Right lobe of liver (tissue), 6 donors: Measurements from ENCODE around the gene KRT32. TPM values are rescaled to one million over a fixed set of nuclear protein-coding genes. Genes with fewer than 3 reads are reported as not detected.

ENCODE experiments used
- ATAC-seq, 4 donors: fragments of 200-7000 bp; cut with Tn5 transposase; one replicate each; pipeline ENCODE4 v1.9.1; 2020; ENCODE audit warnings: mild to moderate bottlenecking in 4 of 4, moderate library complexity in 4 of 4
- DNase-seq, 3 donors: peaks; one replicate each; pipeline ENCODE4 v3.0.0-alpha.2; 2020
- H3K27ac ChIP-seq, 3 donors: fragments of 200-600 bp; one replicate each; pipeline ENCODE4 v1.8.0; 2022
- H3K27me3 ChIP-seq, 2 donors: fragments of 200-600 bp; one replicate each; pipeline ENCODE4 v1.8.0; 2022
- H3K36me3 ChIP-seq, 4 donors: fragments of 200-600 bp; sonication (generic) in 1 of 4; one replicate each; pipeline versions ENCODE4 v1.5.1 to v1.8.0; 2017 to 2022; ENCODE audit warnings: control low read depth in 1 of 4
- H3K4me1 ChIP-seq, 4 donors: fragments of 200-600 bp; sonication (generic) in 1 of 4; one replicate each; pipeline versions ENCODE4 v1.5.1 to v1.8.0; 2017 to 2022; ENCODE audit warnings: control low read depth in 1 of 4
- H3K4me3 ChIP-seq, 3 donors: fragments of 200-600 bp; one replicate each; pipeline ENCODE4 v1.8.0; 2022
- H3K9me3 ChIP-seq, 4 donors: fragments of 200-600 bp; sonication (generic) in 1 of 4; one replicate each; pipeline versions ENCODE4 v1.5.1 to v1.8.0; 2017 to 2022; ENCODE audit warnings: control low read depth in 1 of 4
- POLR2A ChIP-seq: fragments of 450-650 bp; IDR thresholded peaks from one replicate; pipeline ENCODE4 v1.6.1; 2017; ENCODE audit warnings: antibody characterized with exemption, mild to moderate bottlenecking
- WGBS: methylation state at CpG from one replicate; pipeline ENCODE4 v1.1.6; 2018; ENCODE audit warnings: low coverage, low lambda C conversion rate; ENCODE audit not compliant: insufficient coverage; ENCODE audit errors: missing lambda C conversion rate; 5-methylcytosine and 5-hydroxymethylcytosine counted together
- intact Hi-C, 2 donors: fragments of 100-400 bp; cut with DNase I; formaldehyde crosslinking; loops; one replicate each; pipeline versions ENCODE4 v1.11.2 to v1.14.1; 2022
- total RNA-seq, 6 experiments: library from RNA; depleted of rRNA in 2 of 6; stranded (reverse); fragments of >200 nt in 2 of 6; fragmentation: NEBNext Ultra II Directional in 3 of 6; extraction: Animal tissue kit (Norgen Biotek cat#: 25700) in 3 of 6; gene quantifications; one replicate each; pipeline versions ENCODE4 v1.1.0 to v1.2.4, GENCODE V29; 2016 to 2023
- TF ChIP-seq, protein P1 (sequence below), 4 donors: fragments of 200-600 bp in 3 of 4; fragments of 450-650 bp in 1 of 4; IDR thresholded peaks; one replicate each; pipeline versions ENCODE4 v1.5.1 to v1.8.0; 2016 to 2022; ENCODE audit warnings: antibody characterized with exemption in 4 of 4, mild to moderate bottlenecking in 2 of 4
- donor health status: DM: no; HTN: yes; CAD: no.
- donor health status: DM: no; HTN: no; CAD: no.
- donor health status: DM: no; HTN: no; CAD: no.
- donor health status: DM: no; HTN: yes; CAD: no.
- donor health status: DM: no; HTN: yes; CAD: no.

KRT32 gene
- total RNA-seq, 6 experiments from 2014 or later: not detected

DNA sequence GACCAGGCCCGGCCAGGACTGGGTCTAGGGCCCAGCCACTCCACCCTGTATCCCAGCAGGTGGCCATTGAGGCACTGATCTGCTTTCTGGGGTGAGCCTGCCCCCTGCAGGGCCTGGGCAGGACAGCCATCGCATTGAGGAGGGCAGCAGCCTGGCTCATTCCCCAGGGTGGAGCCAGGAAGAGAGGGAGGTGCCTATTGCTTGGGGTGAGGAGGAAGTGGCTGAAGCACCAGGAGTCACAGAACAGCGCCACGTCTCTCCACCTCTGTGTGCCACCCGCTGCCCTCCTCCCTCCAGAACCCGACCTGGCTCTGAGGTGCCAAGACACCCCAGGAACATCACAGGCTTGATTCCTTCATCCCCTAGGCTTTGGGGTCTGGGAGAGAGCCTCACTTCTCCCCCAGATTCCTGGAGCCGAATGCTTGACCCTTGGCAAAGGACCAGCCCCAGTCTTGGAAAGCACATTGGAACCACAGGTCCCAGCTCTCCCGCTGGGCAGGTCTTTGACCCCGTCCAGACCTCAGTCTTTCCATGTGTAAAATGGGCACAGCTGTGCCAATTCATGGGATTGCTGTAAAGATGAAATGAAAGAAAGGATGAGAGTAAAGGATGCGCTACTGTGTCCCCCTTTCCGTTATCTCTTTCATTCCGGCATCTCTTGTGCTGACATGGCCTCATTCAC is 29.8 kb upstream of the KRT32 start:
- TF ChIP-seq POLR2A: no peak
- TF ChIP-seq, protein P1, sequence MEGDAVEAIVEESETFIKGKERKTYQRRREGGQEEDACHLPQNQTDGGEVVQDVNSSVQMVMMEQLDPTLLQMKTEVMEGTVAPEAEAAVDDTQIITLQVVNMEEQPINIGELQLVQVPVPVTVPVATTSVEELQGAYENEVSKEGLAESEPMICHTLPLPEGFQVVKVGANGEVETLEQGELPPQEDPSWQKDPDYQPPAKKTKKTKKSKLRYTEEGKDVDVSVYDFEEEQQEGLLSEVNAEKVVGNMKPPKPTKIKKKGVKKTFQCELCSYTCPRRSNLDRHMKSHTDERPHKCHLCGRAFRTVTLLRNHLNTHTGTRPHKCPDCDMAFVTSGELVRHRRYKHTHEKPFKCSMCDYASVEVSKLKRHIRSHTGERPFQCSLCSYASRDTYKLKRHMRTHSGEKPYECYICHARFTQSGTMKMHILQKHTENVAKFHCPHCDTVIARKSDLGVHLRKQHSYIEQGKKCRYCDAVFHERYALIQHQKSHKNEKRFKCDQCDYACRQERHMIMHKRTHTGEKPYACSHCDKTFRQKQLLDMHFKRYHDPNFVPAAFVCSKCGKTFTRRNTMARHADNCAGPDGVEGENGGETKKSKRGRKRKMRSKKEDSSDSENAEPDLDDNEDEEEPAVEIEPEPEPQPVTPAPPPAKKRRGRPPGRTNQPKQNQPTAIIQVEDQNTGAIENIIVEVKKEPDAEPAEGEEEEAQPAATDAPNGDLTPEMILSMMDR (IDR thresholded peaks at IDR 0.05): peak; percentile 34 to 57 (median 38)
- H3K4me3 ChIP-seq: no peak overlapping the region
- intact Hi-C loops: no loop called here
- no peak overlapping the region for H3K27ac ChIP-seq
- H3K4me1 ChIP-seq: no peaks in the 10 kb centered on the region
- no peaks in the 10 kb centered on the region for H3K36me3 ChIP-seq
- 38% methylated on average over 4 of the region's 12 CpGs for WGBS
- no peaks in the 10 kb centered on the region for H3K27me3 ChIP-seq
- ATAC-seq (peak; percentile 71 to 84 (median 76)), DNase-seq (peak; percentile 67 to 79 (median 69))
- no peaks in the 10 kb centered on the region for H3K9me3 ChIP-seq

DNA sequence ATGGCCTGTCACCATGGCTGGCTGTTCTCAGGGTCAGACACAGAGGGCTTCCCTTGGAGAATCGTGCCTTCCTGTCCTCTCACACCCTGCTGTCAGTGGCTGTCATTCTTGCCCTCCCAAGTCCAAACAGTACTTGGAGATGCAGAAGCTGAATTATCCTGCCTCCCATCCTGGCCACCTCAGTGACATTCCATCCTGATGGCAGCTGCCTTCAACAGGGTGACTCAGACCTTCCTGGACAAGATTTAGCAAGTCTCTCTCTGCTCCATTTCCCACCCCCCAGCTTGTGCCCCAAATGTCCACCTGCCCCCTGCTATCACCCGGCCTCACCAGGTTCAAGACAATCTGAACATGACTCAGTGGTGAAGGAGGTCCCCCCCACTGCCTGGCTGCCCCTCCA is 27.3 kb upstream of the KRT32 start:
- no peaks in the 10 kb centered on the region for H3K4me1 ChIP-seq
- H3K9me3 ChIP-seq: no peaks in the 10 kb centered on the region
- TF ChIP-seq, protein P1 (IDR thresholded peaks at IDR 0.05): no peak
- no peak for TF ChIP-seq POLR2A
- DNase-seq (peak in 1 of 3 donors; percentile 16), ATAC-seq (no peak)
- H3K27me3 ChIP-seq: no peaks in the 10 kb centered on the region
- H3K27ac ChIP-seq: no peak overlapping the region
- intact Hi-C loops: no loop called here
- no peak overlapping the region for H3K4me3 ChIP-seq
- no peaks in the 10 kb centered on the region for H3K36me3 ChIP-seq
- 71% methylated on average over 1 of the region's 2 CpGs for WGBS

DNA sequence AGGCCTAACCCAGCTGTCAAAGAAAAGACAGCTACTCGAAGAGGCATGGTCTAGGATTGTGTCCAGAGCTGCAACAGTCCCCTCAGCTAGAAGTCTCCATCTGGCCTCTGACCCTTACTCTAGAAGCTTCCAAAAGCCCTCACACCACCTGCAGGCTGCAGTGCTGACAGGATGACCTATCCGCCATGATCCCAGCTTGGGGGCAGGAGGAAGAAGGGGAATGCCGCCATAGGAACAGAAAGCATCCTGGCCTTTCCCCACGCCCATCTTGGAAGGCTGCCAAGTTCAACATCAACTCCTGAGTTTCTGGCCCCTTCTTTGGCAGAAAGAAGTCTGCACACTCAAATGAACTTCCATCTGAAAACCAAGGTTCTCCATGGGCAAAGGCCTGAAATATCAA is 25.6 kb upstream of the KRT32 start:
- Histone ChIP-seq H3K9me3 (no peaks in the 10 kb centered on the region), H3K27ac (no peak overlapping the region), H3K27me3 (no peaks in the 10 kb centered on the region), H3K4me3 (no peak overlapping the region), H3K4me1 (no peaks in the 10 kb centered on the region), H3K36me3 (no peaks in the 10 kb centered on the region)
- 0% methylated on average over 1 of the region's 4 CpGs for WGBS
- DNase-seq (no peak), ATAC-seq (peak in 1 of 4 donors; percentile 4)
- intact Hi-C loops: no loop called here
- TF ChIP-seq, protein P1 (IDR thresholded peaks at IDR 0.05): no peak

DNA sequence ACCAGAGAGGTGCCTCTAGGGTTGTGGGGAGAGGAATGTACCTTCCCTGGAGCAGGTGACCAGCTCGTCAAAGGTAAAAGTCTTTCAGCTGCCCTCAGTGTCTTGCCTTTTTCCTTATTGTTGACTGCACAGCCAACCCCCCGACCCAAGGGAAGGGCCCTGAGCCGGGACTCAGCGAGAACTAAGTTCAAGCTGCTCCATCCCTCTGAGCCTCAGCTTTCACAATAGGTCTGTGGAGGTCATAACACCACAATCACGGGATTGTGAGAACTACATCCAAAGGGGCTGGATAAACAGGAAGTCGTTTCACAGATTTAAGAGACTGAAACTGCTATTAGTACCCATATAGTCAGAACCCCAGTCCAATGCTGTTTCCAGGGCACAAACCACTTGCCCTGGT is 25.2 kb upstream of the KRT32 start:
- no peaks in the 10 kb centered on the region for H3K36me3 ChIP-seq
- DNase-seq: no peak
- WGBS: 12% methylated on average over 6 of the region's 6 CpGs
- no peak for TF ChIP-seq POLR2A
- TF ChIP-seq, protein P1 (IDR thresholded peaks at IDR 0.05): no peak
- no peaks in the 10 kb centered on the region for H3K4me1 ChIP-seq
- H3K27ac ChIP-seq: no peak overlapping the region
- no peaks in the 10 kb centered on the region for H3K27me3 ChIP-seq
- peak; percentile 34 to 55 (median 48) for ATAC-seq
- no peak overlapping the region for H3K4me3 ChIP-seq
- no peaks in the 10 kb centered on the region for H3K9me3 ChIP-seq
- intact Hi-C loops: no loop called here
